NCI-H187 treated with DMSO at 0.1 percent for 48 hours (cell line): ENCODE results near the gene CDK18.
A peak's percentile ranks its signal among the peaks of the same experiment; 100 is the strongest.
"Not testable (repeated sequence)": the region's sequence is repeated elsewhere in the genome, so short reads cannot be mapped to it uniquely, and the experiment has no call there.

ENCODE experiments used
- DNase-seq: peaks from one replicate; lab custom pipeline; 2025; lab: John Stamatoyannopoulos, UW

The CDK18 gene

DNA sequence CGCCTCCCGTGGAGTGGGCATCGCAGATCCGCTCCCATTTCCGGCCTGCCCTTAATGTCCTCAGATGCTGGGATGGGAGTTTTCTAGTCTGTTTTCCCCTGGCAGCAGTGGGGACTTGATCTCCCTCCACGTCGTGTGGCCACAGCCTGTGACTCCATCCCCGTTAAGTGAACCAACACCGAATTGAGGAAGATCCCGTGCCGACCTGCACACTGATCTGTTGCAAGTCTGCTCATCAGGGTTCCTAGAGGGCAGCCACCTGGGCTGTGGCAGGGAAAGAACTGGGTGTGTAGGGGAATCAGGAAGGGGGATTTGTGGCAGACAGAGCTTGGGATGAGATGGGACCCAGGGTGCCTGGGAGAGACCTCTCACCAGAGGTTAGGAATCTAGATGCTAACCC, 23.3 kb upstream of the CDK18 start:
- DNase-seq, result no peak

DNA sequence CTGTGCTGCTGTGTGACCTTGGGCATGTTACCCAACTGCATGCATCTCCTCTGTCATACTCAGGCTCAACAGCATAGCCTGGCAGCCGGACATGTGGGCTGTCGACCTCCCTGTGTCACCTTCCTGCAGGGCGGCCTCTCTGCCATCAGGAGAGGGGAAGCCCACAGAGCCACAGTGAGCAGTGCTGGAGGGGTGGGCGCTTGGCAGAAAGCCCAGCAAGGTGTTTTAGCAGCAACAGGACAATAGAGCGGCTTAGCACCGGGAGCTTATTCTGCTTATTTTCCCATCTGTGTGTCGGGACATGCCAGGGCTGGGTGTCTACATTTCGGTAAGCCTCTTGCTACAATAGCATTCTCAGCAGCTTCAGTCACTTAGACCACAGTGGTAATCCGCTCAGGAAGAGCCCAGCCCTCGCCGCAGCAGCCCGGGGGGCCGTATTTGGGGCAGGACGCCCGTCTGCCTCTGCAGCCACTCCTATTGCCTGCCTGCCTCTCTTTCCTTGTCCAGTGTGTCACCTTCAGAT, 22.8 kb upstream of the CDK18 start:
- no peak for DNase-seq

DNA sequence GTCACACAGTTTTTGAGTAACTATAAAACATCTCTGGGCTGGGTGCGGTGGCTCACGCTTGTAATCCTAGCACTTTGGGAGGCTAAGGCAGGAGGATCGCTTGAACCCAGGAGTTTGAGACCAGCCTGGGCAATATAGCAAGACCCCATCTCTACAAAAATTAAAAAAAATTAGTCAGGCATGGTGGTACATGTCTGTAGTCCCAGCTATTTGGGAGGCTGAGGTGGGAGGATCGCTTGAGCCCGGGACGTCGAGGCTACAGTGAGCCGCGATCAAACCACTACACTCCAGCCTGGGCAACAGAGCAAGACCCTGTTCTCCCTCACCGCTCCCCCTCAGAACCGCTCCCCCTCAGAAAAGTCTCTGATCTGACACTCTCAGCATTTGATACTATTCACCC, 21.9 kb upstream of the CDK18 start:
- not testable (repeated sequence) for DNase-seq

DNA sequence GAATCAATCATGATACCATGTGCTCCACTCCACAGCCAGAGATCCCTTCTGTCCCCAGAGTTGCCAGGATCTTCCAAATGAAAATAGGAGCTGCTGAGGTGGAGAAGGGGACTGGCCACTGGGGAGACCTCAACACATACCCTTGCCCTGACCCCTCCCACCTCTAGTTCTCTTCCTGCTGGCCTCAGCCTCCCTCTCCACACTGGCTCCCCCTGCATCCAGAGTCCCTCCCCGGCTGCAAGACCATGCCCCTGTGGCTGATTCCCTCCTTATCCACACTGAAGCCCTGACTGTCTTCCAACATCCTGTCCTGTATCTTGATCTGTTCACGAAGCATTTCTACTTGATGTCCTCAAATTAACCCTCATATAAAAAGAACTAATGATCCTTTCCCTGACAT, 21.1 kb upstream of the CDK18 start:
- DNase-seq, result no peak

DNA sequence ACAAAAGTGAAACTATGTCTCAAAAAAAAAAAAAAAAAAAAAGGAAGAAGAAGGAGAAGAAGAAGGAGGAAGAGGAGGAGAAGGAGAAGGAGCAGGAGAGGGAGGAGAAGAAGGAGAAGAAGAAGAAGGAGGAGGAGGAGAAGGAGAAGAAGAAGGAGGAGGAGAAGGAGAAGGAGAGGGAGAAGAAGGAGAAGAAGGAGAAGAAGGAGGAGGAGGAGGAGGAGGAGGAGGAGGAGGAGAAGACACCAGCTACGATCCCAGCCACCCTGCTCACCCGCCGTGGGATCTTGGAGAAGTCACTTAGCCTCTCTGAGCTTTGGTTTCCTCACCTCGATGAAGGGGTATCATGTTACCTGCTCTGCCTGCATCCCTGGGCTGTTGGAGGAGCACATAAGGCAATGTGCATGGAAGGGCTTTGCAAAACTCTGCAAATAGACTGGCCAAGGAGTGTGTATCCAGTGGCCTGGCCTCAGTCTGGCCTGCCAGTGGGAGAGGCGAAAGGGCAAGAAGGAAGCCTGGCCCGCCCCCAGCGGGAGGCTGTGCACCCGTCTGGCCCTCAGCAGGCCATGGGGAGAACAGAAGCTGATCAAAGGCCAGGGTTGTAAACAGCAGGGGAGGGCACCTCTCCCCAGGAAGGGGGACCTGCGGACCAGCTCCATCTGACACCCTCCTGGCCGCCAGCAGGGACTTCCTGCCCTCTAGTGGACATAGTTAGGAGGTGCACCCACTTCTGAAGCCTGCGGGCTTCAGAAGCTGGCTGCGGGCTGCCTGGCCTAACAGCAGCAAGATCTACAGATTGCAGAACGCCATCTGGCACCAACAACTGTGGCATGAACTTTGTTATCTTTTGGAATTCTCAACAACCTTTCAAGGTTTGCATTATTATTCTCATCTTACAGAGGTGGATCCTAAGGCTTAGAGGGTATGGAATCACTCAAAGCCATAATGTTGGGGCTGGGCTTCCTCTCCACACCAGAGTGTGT, 19.2 kb upstream of the CDK18 start:
- peak; percentile 83 for DNase-seq

DNA sequence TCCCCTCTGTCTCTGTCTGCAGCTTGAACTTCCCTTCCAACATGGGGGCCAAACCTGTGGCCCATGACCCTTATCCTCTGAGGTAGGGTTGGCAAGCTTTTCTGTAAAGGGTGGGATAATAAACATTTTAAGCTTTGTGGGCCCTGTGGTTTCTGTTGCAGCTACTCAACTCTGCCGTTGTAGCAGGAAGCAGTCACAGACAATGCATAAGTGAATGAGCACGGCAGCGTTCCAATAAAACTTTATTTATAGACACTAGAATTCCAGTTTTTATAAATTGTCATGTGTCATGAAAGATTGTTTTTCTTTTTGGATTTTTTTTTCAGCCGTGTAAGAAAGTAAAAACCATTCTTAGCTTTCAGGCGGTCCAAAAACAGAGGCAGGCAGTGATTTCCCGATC, 18.2 kb upstream of the CDK18 start:
- DNase-seq, result no peak

DNA sequence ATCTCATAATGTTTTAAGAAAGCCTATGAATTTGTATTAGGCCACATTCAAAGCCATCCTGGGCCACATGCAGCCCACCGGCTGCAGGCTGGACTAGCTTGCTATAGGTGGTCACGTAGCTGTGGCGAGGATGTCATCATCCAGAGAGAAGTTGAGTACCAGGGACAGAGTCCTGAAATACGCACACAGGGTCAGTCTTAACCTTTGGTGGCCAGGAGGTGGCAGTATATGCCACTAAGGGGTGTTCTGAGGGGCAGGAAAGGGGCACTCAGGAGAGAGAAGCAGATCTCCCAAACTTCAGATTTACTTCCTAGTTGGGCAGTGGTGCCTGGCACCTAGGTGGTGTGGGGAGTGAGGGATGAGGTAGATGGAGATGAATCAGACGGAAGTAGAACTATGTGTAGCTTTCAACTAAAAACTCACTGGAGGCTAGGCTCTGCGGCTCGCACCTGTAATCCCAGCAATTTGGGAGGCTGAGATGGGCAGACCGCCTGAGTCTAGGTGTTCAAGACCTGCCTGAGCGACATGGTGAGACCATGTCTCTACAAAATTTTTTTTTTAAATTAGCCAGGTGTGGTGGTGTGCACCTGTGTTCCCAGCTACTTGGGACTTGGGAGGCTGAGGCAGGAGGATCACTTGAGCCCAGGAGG, 16.3 kb upstream of the CDK18 start:
- peak; percentile 62 for DNase-seq

DNA sequence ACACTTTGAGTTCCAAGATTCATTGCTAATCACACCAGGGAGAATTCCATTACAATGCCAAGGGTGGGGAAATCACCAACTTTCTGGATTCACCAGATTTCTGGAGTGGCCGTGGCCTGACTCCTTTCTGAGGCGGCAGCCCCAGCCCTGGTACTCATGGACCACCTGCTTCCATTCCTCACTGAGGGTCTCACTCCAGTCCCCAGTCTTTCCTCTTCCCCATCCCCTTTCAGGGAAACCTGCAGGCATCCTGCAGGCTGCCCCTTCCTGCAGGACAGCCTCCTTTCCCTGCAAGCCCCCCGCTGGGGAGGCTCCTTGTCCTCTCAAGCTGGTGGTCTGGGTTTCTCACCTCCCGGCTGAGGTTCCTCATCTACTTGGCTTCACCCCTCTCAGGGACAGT, 12.7 kb upstream of the CDK18 start:
- DNase-seq, result no peak

DNA sequence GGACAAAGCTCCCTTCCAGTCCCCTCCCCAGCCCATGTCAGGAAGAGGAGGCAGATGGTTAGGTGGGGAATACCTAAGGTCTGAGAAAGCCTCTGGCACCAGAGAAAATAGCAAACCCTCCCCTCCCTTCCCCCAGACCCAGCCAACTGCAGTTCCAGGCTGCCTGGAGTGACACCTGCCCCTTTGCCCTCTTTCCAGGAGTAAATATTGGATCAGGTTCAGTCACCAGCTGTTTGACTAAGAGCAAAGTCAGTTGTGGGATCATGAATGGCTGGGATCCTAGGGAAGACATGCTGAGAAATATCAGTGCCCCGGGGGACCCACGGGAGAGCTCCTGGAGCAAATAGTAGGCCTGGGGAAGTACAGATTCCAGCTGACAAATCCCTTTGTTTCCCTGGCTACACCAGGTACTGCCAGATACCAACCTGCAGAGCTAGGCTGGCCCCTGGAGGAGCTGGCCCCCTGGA, 12.2 kb upstream of the CDK18 start:
- DNase-seq, result peak; percentile 75

DNA sequence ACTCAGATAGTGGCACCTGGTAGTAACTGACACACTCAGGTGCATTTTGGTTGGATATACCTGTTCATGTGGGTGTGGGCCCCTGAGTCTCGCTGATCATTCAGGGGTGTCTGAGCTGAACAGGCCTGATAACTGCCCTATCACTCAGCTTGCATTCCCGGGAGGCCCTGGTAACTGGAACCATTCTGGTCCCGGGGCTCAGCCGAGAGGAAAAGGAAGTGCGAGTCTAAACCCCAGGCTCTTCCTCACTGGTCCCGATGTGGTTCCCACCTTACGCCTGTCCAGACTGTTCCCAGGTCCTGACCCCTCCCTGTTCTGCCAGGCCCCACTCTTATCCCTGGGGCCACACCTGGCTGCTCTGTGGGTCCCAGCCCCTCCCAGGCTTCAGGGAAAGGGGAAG, 11.7 kb upstream of the CDK18 start:
- no peak for DNase-seq

DNA sequence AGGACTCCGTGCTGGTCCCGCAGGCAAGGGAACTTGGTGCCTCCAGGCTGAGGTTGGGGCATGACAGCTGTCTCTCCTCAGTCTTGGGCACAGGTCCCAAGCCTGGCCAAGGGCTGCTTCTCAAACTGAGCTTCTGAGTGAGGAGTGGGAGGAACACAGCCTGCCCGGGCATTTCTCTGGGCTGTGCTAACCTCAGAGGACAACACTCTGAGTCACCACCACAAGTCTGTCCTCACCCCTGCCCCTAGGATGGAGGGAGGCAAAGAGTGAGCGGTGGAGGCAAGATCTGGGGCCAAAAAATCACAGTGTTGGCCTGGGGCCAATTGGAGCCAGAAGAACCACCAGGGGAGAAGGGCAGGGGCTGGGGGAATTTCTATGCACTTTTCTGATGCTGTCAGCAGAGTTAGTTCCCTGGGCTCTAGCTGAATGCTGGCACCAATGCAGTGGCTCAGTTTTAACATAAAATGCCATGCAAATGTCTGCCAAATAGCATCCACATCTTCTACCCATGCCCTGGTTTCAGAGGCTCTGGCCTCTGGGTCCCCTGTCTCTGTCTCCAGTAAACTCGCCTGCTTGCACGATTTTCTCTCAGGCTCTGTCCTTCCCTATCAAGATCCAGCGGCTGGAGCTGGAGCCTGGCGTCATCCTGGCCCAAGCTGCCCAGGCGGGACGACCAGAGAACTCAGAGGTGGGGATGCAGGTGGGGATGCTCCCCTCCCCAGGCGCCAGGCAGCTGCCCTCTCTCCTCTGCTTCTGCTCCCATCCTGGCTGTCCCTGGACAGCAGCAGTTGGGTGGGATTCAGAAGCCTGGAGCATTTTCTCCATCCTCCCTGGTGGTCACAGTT, 11.0 kb upstream of the CDK18 start:
- no peak for DNase-seq

DNA sequence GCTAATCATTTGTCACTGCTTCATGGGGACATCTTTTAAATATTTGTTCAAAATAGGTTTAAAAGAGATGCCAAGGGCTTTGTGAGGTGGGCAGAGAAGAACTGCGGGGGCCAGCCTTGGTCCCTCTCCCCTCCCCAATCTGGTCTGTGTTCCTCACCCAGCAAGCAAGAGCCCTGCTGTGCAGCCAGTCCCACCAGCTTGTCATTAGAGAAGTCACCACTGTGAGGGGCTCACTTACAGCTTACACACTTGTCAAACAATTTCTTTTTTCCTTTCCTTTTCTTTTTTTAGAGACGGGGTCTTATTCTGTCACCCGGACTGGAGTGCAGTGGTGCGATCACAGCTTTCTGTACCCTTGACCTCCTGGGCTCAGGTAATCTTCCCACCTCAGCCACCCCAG, 10.4 kb upstream of the CDK18 start:
- DNase-seq, result no peak

DNA sequence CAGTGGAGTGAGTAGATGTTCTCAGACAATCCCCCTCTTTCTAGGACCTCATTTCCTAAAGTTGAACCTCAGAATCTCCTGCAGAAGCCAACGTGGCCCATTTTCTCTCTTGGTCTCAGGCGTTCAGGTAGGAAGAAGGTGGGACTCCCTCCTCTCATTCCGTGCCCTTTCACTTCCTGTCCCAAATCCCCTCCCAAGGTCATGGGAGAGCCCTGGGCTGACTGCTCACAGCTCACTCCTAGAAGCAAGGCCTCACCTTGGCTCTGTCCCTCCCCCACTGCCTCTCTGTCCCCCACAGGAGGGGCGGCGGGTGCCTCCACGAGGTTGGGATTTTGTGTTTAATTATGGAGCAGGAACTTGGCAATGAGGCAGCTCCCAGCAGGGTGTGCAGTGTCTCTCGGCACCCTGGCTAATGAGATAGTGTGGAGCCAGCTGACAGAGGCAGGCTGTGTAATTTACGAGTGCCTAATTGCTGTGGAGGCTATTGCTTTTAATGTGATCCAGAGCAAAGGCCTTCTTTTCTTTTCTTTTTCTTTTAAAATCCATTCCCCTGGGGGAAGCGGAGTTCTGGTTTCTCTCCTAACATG, 9.1 kb upstream of the CDK18 start:
- peak; percentile 45 for DNase-seq

DNA sequence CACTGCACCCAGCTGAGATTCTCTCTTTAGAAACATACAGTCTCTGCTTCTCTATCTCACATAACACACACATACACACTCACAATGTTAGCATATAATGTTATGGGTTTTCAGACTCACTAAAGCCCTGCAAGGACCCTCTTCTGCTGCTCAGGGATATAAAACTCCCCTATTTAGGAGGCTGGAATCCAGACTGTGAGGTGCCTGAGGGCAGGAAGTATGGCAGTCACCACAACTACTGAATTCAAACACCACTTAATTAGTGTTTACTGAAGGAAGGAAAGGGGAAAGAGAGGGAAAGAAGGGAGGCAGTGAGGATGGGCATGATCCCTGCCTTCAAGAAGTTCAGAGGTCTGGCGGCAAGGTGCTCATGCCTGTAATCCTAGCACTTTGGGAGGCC, 7.8 kb upstream of the CDK18 start:
- no peak for DNase-seq

DNA sequence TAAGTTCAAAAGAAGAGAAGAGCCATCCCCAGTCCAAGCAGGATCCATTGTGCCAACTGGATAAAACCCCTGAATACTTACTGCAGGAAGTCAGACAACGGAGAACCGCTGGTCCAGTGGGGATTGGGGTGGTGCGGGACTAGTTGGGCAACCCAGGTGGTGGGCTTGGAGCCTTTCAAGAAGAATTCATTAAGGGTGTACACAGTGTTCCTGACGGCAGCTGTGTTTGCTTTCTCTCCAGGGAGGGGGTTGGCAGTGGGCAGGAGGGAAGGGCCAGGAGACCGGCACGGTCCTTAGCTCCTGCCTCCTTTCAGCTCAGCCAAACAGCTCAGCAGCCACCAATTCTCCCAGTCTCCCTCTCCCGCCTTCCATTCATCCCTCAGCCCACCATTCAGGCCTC, 7.1 kb upstream of the CDK18 start:
- DNase-seq, result peak; percentile 46

DNA sequence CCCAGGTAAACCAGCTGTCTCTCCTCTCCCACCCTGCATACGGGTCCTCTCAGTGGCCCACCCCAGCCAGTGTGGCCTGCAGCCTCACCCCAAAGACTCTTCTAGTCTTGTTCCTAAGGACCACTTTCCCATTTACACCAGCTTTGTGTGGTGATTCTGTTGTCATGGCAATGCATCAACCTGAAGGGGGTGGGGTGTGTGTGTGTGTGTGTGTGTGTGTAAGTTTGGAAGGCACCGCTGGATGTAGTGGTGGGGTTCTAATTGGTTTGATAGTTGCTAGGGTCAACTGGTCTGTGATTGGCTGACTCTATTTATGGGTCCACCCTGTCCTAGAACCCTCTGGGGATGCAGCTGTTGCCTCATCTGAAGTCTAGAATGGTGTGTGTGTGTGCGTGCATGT, 4.7 kb upstream of the CDK18 start:
- DNase-seq, result no peak

DNA sequence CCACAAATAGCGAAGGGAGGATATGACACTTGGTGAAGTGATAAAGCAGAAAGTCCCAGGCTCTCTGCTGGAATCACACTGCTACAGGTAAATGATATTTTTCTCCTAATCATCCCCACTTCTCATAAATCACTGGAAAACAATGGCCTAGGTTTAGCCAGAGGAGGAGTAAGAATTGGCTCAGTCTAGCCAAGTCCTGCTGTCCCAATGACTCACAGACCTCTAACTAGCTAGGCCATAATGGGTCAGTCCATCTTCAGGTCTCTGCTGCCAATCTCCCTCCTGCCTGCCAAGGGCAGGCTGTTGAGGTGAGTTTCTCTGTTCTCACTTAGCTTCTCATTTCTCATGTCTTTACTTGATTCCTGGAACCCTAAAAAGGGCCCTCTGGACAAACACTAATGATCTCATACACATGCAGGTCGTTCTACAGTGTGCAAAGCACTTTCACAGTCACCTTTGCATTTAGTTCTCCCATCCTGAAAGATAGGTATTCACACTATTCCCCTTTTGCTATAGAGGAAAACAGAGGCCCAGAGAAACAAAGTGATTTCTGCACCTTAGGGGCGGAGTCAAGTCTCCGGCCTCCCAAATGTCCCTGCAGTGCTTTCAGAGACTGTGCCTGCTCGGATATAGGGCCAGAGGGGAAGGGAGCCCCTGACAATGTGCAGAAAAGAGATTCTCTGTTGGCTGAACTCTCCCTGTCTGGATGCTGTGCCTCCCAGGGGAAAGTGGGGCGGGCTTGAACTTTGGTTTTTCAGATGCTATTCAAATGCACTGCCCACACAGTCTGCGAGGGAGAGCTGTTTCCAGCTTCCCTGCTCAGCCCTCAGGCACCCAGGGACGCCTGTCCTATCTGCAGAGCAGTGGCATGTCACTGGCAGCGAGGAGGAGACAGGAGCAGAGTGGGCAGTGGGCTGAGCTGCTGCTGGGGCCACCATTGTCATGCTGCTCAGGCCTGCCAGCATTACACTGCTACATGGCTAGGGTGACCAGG, 3.9 kb upstream of the CDK18 start:
- no peak for DNase-seq

DNA sequence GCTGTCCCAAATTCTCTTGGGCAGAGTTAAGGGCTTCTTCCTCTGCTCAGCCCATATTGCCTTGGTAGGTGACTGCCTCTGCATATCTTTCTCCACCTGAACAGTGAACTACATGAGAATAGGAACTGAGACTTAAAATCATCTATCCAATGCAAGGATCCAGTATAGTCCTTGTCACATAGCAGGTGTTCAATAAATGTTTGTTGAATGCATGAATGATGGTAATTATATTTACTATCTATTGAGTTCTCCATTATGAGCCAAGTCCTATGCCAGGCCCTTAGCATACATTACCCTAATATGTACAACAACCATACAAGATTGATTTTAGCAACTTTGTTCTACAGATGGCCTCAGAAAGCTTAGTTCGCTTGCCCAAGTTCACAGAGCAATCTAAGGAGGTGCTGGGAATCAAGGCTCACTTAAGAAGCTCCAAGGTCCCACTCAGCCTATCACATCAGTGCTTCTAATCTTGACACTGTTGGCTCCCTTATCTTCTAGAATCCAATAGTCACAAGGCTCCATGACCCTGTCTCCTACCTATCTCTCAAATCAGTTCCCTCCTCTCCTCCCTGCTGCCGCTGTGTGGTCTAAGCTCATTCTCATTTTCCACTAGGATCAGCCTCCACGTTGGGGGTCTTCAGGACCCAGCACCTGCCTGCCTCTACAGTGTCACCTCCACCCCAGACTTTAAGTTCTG, 2.2 kb upstream of the CDK18 start:
- DNase-seq, result no peak

DNA sequence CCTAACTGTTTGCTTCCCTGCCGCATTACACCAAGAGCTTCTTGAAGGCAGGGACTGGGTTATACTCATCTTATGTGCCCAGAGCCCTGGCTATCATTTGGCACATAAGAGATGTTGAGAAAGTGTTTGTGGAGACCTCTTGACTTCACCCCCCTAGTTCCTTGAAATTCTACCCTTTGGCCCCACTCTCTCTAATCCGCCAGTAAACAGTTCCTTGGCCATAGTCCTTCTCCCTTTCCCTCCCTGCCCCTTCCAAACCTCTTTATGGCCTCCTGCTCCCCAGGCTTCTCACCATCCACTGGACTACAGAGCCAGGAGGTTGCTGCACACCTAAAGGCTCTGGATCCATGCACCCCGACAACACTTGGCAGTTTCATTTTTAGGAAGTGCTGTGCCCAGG, 1.5 kb upstream of the CDK18 start:
- DNase-seq, result no peak
